Natural killer cell (primary cell): ENCODE results near the gene METAP1D. TPM values are rescaled to one million over a fixed set of nuclear protein-coding genes. Genes with fewer than 3 reads are reported as not detected.

Experiments
- ATAC-seq, 3 donors: fragments of 150-1000 bp in 2 of 3; fragments of 200-7000 bp in 1 of 3; cut with Tn5 transposase; 1 replicate in 1 of 3; 2 replicates in 2 of 3; pipeline ENCODE4 v1.10.0; 2021; ENCODE audit warnings: mild to moderate bottlenecking in 2 of 3, moderate library complexity in 2 of 3
- DNase-seq, 2 donors: peaks; one replicate each; pipeline versions ENCODE4 v3.0.0 to v3.0.0-alpha.2; 2013 to 2021; ENCODE audit warnings: mixed read lengths in 1 of 2
- H3K27ac ChIP-seq: one replicate; pipeline ENCODE4 v1.5.1; 2013; ENCODE audit warnings: mild to moderate bottlenecking, low read length
- H3K27me3 ChIP-seq: one replicate; pipeline ENCODE4 v1.6.1; 2013; ENCODE audit warnings: low read length; ENCODE audit not compliant: control insufficient read depth, insufficient read depth
- H3K36me3 ChIP-seq: one replicate; pipeline ENCODE4 v1.6.1; 2013; ENCODE audit warnings: low read length; ENCODE audit not compliant: control insufficient read depth, insufficient read depth
- H3K4me1 ChIP-seq: one replicate; pipeline ENCODE4 v1.6.1; 2013; ENCODE audit warnings: low read length; ENCODE audit not compliant: control insufficient read depth, insufficient read depth
- H3K4me3 ChIP-seq: one replicate; pipeline ENCODE4 v1.5.1; 2013; ENCODE audit warnings: low read length
- H3K9me3 ChIP-seq: one replicate; pipeline ENCODE4 v1.6.1; 2013; ENCODE audit warnings: low read length; ENCODE audit not compliant: control insufficient read depth, insufficient read depth
- H3K27ac Mint-ChIP-seq, 2 donors: one replicate each; pipeline ENCODE4 v1.8.0; 2022; ENCODE audit warnings: mild to moderate bottlenecking in 2 of 2, mixed read lengths in 2 of 2, moderate library complexity in 1 of 2
- H3K27me3 Mint-ChIP-seq, 2 donors: one replicate each; pipeline ENCODE4 v1.8.0; 2022; ENCODE audit warnings: low read depth in 2 of 2, mixed read lengths in 2 of 2
- H3K36me3 Mint-ChIP-seq: one replicate; pipeline ENCODE4 v1.8.0; 2022; ENCODE audit warnings: mixed read lengths
- H3K4me1 Mint-ChIP-seq, 2 donors: one replicate each; pipeline ENCODE4 v1.8.0; 2022; ENCODE audit warnings: mixed read lengths in 2 of 2
- H3K4me3 Mint-ChIP-seq: one replicate; pipeline ENCODE4 v1.8.0; 2022; ENCODE audit warnings: mild to moderate bottlenecking, moderate library complexity, mixed read lengths
- H3K9me3 Mint-ChIP-seq, 2 donors: one replicate each; pipeline ENCODE4 v1.8.0; 2022; ENCODE audit warnings: mixed read lengths in 2 of 2
- WGBS: methylation state at CpG from one replicate; pipeline ENCODE4 v1.1.7; 2013; ENCODE audit warnings: missing lambda C conversion rate; ENCODE audit not compliant: insufficient coverage; 5-methylcytosine and 5-hydroxymethylcytosine counted together
- intact Hi-C: fragments of 100-400 bp; cut with micrococcal nuclease; formaldehyde crosslinking; loops from one replicate; pipeline ENCODE4 v1.14.2; 2022
- total RNA-seq, 4 donors: library from RNA; stranded (reverse); fragments of 120-200 nt in 1 of 4; gene quantifications; one replicate each; pipeline versions ENCODE4 v1.2.3 to v1.2.4, GENCODE V29; 2013 to 2022
- TF ChIP-seq, protein P1 (sequence below): fragments of 200-600 bp; IDR thresholded peaks from one replicate; pipeline ENCODE4 v1.8.0; 2022; ENCODE audit warnings: antibody characterized with exemption

The METAP1D gene
- total RNA-seq, 3 donors from 2014 or later (not counting 1 experiment from before 2014, with no cell fraction given), result 2.8 to 3.4 (median 3.2) TPM

DNA sequence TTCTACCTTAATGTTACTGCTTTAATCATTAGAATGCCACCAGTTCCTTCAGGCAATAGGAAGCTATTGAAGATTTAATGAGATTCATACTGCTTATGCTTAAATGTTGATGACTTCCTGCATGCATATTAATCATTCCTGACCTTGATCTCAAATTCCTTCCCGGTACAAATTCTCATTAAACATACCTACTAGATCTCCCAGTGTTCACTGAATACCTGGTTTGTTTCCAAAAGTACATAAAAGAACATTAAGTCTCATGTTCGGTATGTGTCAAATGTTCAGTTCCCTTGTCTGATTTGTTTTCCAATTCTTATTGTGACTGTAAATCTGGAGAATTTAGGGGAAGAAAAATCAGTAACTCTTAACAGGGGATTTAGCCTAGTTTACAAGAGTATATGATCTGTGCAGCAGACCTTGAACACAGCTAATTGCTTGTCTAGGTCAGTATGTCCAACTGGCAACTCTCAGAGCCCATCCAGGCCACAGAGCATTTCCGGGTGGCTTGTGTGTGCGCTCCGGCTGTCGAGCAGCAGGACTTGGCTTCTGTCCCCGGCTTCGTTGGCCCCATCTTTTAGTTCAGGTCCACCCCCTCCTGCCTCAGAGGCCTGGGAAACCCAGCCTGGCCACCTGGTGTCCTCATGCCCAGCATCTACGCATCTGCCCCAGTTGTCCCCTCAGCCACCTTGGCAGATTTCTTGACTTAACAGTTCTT lies 13.1 kb downstream of the METAP1D start:
- H3K27ac ChIP-seq, result no peak overlapping the region

DNA sequence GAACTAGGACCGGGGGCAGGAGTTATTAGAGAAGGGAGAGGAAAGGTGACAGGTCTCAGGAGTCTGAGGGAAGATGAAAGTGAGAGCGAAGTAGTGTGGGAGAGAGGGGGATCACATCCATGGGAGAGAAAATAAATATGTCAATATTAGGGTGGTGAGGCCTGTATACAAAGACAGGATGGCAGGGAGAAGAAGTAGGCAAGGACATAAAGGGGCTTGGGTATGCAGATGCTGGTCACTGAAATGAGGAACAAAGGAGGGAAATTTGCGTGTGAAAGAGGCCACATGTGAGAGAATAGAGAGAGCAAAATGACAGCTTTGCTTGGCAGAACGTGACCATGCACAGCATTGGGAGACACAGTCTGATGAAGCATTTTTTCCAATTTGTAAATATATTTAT lies 13.6 kb downstream of the METAP1D start:
- no peak for DNase-seq
- H3K27ac ChIP-seq, result no peak overlapping the region
- Mint-ChIP-seq H3K4me1 (peaks cover 26 to 33% of the 10 kb centered on the region in 2 donors), H3K36me3 (no peaks in the 10 kb centered on the region), H3K4me3 (no peak overlapping the region), H3K9me3 (no peaks in the 10 kb centered on the region), H3K27me3 (no peaks in the 10 kb centered on the region), H3K27ac (no peak overlapping the region)
- no peaks in the 10 kb centered on the region for H3K36me3 ChIP-seq
- intact Hi-C loops, result no loop called here
- no peaks in the 10 kb centered on the region for H3K9me3 ChIP-seq
- H3K4me1 ChIP-seq, result peaks cover 14% of the 10 kb centered on the region
- WGBS, result 78% methylated on average over 3 of the region's 4 CpGs
- TF ChIP-seq, protein P1, sequence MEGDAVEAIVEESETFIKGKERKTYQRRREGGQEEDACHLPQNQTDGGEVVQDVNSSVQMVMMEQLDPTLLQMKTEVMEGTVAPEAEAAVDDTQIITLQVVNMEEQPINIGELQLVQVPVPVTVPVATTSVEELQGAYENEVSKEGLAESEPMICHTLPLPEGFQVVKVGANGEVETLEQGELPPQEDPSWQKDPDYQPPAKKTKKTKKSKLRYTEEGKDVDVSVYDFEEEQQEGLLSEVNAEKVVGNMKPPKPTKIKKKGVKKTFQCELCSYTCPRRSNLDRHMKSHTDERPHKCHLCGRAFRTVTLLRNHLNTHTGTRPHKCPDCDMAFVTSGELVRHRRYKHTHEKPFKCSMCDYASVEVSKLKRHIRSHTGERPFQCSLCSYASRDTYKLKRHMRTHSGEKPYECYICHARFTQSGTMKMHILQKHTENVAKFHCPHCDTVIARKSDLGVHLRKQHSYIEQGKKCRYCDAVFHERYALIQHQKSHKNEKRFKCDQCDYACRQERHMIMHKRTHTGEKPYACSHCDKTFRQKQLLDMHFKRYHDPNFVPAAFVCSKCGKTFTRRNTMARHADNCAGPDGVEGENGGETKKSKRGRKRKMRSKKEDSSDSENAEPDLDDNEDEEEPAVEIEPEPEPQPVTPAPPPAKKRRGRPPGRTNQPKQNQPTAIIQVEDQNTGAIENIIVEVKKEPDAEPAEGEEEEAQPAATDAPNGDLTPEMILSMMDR, result no peak
- no peak overlapping the region for H3K4me3 ChIP-seq
- H3K27me3 ChIP-seq, result no peaks in the 10 kb centered on the region
- ATAC-seq, result no peak

More for the DNA sequence above, 13.1 kb downstream of the METAP1D start:
- Histone ChIP-seq H3K4me3 (no peak overlapping the region), H3K27me3 (no peaks in the 10 kb centered on the region), H3K36me3 (no peaks in the 10 kb centered on the region), H3K9me3 (no peaks in the 10 kb centered on the region), H3K4me1 (peaks cover 14% of the 10 kb centered on the region)
- H3K27ac Mint-ChIP-seq, result peak overlapping the region in 1 of 2 donors; percentile 68
- H3K4me3 Mint-ChIP-seq, result peak overlapping the region; percentile 71
- TF ChIP-seq, protein P1, result no peak
- H3K27me3 Mint-ChIP-seq, result no peaks in the 10 kb centered on the region
- WGBS, result 93% methylated on average over 9 of the region's 9 CpGs
- H3K9me3 Mint-ChIP-seq, result no peaks in the 10 kb centered on the region
- peaks cover 26 to 33% of the 10 kb centered on the region in 2 donors for H3K4me1 Mint-ChIP-seq
- DNase-seq (no peak), ATAC-seq (no peak)
- H3K36me3 Mint-ChIP-seq, result no peaks in the 10 kb centered on the region
- intact Hi-C loops, result no loop called here

DNA sequence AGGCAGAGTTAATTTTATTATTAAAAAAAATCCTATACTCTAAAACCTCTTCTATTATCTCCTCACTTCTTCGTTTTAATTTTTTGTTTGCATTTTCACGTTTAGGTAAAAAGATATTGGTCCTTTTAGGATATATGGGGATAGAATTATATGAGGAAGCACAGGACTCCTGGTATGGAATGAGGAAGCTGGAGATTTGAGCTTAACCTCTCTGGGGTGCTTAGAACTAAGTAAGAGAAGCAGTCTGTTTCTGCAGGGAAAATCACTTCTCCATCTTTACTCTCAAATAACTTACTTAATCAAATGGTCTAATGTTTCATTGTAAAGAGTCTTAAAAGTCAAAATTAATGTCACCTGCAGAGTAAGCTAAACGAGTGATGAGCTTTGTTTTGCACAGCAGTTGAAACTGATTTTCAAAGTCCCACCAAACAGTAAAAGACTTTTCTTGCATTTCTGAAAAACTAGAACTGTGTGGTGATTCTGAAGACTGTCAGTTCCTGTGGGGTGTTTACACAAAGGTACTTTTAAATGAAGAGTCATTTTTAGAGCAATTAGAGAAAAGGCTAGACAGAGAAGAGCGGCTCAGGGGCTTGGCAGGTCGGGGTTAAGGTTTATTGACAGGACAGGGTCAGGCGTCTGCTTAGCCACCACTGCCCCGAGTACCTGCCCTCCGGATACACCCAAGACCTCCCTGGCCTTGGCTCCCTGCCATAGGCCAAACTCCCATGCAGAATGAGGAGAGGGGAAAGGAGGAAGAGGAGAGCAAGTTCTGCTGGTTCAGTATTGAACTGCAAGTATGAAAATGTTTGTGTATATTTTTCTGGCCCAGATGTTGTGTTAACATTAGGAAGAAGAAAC lies 21.6 kb downstream of the METAP1D start:
- ATAC-seq (no peak), DNase-seq (no peak)
- Mint-ChIP-seq H3K27me3 (no peaks in the 10 kb centered on the region), H3K36me3 (no peaks in the 10 kb centered on the region), H3K4me1 (peaks cover 0 to 6% of the 10 kb centered on the region in 2 donors), H3K27ac (no peak overlapping the region), H3K4me3 (no peak overlapping the region), H3K9me3 (no peaks in the 10 kb centered on the region)
- Histone ChIP-seq H3K4me1 (no peaks in the 10 kb centered on the region), H3K9me3 (no peaks in the 10 kb centered on the region), H3K4me3 (no peak overlapping the region), H3K36me3 (no peaks in the 10 kb centered on the region), H3K27ac (no peak overlapping the region), H3K27me3 (no peaks in the 10 kb centered on the region)
- intact Hi-C loops, result no loop called here
- WGBS, result 79% methylated on average over 6 of the region's 8 CpGs
- TF ChIP-seq, protein P1, result no peak
